Measurements from ENCODE around the gene SZRD1.

DNA sequence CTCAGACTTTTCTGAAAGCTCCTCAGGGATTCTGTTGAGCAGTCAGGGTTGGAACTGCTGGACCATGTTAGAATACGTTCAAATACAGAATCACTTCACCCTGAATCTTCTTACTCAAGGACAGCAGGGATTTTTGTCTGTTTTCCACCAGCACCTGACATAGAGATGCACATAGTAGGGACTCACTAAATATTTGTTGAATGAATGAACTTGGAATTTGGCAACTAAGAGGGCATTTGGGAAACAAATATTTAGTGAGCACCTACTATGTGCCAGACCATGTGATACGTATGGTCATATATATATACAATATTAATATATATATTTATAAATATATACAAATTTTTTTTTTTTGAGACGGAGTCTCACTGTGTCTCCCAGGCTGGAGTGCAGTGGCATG, 10.2 kb upstream of the SZRD1 start:
- TF ChIP-seq, protein P1, sequence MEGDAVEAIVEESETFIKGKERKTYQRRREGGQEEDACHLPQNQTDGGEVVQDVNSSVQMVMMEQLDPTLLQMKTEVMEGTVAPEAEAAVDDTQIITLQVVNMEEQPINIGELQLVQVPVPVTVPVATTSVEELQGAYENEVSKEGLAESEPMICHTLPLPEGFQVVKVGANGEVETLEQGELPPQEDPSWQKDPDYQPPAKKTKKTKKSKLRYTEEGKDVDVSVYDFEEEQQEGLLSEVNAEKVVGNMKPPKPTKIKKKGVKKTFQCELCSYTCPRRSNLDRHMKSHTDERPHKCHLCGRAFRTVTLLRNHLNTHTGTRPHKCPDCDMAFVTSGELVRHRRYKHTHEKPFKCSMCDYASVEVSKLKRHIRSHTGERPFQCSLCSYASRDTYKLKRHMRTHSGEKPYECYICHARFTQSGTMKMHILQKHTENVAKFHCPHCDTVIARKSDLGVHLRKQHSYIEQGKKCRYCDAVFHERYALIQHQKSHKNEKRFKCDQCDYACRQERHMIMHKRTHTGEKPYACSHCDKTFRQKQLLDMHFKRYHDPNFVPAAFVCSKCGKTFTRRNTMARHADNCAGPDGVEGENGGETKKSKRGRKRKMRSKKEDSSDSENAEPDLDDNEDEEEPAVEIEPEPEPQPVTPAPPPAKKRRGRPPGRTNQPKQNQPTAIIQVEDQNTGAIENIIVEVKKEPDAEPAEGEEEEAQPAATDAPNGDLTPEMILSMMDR (IDR thresholded peaks at IDR 0.05) = no peak
- no peak for TF ChIP-seq POLR2A (IDR thresholded peaks at IDR 0.05)
